AG08396 (cell line): ENCODE measurements around the gene UBXN4.

Experiments
- DNase-seq: peaks from one replicate; pipeline ENCODE4 v3.0.0; 2012; ENCODE audit warnings: low spot score, mixed read lengths

UBXN4 gene

DNA sequence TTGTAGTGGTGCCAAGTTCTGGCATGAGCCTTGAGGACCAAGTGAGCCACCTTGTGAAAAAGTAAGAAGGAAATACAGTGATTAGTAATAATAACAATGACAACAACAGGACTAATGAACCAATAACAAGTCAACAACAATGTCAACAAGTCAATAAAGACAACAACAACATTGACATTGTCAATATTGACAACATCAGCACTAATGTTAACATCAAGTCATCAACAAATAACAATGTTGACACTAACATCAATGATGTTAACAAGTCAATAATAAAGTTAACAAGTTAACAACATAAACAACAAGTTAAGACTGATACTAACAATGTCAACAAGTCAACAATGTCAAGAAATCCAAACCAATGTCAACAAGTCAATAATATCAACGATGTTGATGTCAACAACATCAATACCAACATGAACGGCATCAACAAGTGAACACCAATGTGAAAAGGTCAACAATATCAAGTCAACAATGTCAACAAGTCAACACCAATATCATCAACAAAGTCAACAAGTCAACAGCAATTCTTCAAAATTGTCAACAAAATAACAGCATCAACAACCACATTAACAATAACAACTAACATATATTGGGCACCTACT lies 71.4 kb downstream of the UBXN4 start:
- no peak for DNase-seq

DNA sequence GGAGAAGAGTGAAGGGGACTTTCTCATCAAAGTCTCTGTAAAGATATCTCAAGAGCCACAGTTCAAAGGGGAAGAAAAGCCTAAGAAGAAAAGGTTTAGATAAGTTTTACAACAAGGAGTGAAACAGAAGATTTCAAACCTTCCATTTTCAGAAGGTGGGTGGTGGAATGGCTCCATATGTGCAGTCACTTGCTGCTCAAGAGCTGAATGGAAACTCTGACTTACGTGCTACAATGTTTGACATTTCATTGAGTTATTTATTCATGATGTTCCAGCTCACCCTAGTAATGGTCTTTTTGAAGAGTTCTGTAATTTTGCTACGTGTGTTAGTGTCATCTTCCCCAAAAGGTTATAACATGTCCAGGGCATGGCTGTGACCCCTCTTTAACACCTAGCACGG lies 73.6 kb downstream of the UBXN4 start:
- no peak for DNase-seq

DNA sequence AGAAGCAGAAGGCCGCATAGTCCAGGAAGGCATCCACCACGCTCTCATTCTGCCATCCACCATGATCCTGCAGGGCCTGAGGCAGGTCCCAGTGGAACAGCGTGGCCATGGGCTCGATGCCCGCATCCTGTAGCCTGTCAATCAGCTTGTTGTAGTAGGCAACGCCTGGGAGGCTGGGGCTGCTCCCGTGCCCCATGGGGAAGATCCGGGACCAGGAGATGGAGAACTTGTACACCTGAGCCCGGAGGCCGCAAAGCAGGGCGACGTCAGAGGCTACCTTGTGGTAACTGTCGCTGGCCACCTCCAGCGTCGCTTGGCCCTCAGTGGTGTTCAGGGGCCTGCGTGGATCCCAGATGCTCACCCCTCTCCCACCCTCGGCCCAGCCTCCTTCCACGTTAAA lies 75.8 kb downstream of the UBXN4 start:
- no peak for DNase-seq

DNA sequence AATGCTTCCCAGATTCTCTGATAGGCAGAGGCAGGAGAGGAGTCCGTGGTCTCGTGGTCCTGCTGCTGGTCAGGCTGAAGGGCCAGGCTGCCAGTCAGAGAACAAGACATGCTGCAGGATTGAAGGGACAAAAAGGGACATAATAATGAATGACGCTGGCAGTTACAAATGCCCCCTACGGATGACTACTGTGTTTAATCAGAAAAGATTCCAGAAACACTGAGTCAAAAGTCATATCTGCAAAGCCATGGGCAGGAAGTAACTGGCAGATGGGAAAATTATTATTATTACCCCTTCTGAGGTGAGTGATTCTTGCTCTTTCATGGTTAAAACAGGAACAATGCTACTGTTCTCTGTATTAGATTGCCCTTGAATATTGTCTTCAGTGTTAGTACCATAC lies 76.3 kb downstream of the UBXN4 start:
- no peak for DNase-seq

DNA sequence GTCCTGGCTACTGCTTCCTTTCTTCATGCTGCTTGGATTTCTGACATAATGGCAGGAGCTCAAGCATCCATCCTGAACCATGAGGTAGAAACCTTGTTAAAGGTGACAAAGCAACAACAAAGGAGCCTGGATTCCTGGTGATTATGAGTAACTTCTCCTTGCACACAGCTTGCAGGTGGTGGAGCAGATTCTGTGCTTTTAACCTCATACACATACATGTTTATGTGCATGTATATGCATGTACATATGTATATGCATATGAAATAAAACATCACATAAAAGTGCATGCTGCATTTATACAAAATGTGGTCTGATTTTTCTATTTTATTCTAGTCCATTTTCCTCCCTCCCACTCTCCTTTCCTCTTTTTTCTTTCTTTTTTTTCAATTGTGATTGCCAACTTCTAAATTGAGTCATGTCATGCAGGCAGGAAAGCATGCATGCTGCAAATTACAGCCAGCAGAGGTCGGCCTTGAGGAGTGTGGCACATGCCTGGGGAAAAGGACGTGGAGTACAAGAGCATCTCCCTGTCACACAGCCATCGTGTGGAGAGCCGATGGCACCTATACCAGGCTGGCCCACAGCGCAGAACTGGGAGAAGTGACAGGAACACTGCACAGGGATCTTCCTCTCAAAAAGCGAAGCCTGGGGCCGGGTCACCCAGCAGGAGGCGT lies 77.4 kb downstream of the UBXN4 start:
- DNase-seq: peak; percentile 37

DNA sequence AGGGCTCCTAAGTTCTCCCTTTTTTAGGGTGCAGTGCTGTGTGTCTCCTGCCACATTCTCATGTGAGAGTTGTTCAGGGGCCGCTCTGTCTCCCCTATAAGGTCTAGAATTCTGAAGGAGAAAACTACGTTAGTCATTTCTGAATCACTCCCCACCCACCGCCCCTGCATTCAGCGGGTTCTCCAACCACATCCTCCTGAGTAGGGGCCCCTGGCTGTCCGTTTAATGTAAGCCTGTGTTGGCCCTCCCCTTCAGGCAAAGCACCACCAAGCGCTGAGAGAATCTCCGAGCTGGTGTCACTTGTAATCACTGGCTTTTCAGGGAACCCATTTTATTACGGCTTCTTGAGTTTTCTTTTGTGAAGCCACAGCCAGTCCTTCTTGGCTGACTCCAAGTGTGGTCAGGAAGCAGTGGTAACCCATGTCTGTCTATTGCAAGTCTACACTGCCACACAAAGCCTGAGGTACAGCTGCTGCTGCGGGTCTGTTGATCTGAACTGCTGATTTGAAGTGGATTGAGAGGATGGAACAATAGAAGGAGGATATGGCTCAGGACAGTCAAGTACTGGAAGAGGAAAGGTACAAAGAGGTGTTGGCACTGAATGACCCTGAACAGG lies 78.5 kb downstream of the UBXN4 start:
- DNase-seq: no peak

DNA sequence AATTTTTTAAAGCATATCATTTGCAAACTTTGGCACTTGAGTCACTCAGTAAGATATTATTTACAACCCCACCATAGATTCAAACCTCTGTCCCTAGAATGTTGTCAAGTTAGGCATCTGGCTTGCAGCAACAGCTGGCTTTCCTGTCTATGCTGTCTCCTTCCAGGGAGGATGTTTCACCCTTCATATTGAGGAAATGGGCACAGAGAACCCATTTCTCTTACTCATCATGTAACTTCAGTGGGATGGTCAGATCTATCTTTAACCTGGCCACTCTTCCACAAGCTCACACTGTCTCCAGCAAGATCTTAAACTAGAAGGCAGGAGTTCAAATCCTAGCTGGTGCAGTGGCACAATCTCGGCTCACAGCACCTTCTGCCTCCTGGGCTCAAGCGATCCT lies 79.5 kb downstream of the UBXN4 start:
- DNase-seq: no peak

DNA sequence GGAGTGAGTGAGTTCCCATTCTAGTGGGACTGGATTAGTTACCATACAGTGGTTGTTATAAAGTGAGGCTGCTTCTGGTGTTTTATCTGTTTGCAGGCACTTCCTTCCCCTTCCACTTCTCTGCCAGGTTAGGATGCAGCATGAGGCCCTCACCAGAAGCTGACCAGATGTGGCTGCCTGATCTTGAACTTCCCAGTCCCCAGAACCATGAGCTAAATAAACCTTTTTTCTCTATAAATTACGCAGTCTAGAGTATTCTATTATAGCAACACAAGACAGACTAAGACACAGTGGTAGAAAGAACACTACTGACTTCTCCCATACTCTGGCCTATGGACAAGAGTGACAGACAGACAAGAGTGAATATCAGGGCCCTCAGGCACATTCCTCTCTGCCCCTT lies 81.2 kb downstream of the UBXN4 start:
- DNase-seq: no peak

DNA sequence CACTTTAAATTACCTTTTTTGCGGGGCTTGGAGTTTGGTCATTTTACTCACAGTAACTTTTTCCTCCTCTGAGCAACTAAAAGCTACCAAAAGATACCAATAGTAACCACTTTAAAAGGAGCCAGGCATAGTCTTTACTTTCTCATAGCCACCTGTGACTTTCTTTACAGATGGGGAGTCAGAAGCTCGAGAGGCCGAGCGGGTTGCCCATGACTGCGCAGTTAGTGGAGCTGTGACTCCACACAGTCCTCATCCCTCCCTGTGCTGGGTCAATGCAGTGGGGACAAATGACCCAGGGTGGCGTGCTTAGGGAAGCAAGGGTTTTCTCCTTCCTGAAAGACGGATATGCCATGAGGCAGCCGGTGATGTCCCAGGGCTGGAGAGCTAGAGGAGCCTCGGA lies 83.5 kb downstream of the UBXN4 start:
- no peak for DNase-seq

DNA sequence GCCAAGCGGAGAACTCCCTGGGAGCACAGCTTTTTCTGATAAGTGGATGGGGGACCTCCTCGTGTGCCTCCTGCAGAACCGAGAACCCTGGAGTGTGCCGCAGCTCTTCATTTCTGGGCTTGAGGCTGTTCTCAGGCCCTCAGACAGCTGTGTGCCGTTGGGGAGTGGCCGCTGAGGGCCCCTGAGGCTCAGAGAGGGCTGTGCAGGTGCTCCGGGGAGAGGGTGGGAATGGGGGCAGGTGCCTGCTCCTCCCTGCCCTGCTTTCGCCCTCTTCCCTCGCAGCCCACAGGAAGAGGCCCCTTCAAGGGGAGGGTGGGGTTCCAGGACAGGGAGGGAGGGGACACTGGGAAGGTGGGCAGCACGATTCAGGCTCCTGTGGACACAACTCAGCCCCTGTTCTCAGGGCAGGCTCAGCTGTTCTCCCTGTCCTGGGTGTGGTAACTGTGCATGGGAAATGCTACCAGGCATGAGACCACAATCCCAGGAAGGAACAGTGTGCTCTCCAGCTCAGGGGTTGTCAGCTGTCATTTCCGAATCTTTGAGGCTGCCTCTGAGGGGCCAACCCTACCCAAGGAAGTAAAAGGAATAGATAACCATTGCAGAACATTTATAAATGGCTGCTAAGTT lies 84.0 kb downstream of the UBXN4 start:
- DNase-seq: no peak

DNA sequence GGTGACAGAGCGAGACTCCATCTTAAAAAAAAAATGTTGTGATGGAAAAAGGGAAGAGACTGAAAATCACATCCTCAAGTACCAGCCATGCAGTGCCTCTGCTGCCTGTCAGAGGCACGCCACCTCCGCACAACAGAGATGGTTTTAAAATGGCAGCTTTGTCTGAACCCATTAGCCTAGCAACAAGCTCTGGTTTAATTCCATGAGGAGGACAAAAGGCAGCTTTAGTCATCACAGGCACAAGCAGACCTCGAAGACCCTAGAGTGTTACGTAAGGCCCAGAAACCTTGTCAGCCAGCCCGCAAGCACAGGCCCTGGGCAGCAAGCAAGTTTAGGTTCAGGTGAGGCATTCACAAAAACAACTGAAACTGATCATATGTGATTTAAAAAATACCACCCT lies 84.9 kb downstream of the UBXN4 start:
- no peak for DNase-seq

DNA sequence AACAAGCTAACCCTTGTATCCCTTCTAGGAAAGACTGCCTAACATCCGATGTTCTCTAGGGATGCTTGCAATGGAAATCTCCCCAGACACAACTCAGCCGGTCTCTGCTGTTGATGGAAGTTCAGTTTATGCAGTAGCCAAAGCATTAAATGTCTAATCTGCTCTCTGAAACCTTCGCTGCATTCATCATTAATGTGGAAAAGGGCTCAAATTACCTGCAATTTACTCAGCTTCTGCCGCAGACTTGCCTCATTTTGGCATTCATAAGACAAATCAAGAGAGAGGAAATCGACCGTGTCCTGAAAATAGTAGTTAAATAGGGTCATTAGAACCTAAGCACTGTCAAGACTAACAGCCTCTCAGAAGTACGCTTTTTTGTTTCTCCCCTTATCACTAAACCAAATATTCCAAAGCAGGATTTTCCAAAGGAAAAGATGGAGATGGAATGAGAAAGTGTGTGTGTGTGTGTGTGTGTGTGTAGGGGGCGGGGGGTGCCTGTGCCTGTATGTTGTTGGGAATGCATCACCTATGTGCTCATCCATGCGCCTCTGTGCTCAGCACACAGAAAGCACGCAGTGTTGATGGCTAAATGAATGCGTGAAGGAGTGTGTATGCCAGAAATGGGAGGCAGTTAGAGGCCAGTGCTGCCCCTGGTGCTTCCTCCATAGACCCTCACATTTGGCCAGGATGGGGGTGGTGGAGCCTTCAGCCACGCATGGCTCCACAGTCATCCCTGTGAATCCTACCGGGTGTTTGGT lies 87.9 kb downstream of the UBXN4 start:
- DNase-seq: no peak

DNA sequence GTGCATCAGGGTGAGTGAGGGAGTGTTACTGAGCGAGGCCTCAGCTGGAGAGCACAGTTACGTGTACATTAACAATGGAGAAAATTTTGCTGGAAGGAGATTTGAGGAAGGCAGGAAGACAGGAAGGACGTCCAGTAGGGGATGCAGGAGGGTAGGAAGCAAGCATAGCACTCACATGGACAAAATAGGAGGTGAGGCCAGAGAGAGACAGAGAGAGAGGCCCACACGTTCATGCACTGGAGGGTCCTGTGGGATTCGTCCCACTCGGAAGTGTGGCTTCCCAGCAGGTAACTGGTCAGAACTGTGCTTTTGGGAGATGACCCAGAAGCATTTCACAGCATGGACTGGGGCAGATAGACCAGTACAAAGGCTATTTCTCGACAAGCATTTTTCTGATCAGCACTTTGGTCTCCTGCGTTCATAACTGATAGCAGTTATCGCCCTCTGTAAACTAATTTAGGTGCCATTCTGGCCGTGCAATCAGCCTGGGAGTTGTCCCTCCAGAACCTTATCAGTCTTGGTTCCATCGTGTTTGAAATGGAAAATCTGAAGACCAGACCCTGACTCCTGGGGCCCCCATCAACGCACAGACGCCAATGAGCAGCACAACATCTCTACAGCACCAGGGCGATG lies 89.6 kb downstream of the UBXN4 start:
- no peak for DNase-seq

DNA sequence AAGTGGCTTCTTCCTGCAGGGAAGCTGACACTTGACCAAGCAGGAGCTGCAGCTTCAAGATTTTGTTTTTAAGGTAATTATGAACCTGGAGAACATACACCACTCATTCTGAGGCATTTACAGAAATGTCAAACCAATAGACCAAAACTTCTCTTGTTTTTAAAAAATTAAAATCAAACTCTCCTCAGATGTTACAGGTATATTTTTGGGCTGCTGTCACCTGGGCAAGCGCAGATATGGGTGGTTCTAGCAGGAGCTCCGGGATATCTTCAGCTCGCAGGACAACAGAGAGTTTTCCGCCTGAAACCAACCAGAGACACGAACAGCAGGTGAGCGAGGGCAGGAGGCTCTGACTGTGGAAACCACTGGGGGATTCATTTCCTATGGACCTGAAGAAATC lies 91.2 kb downstream of the UBXN4 start:
- DNase-seq: no peak
